IPS-18a (cell line): Measurements from ENCODE around the gene PLIN5.

Experiments used
- H3K27ac ChIP-seq: one replicate; pipeline ENCODE4 v1.5.1; 2013; ENCODE audit warnings: low read length
- H3K27me3 ChIP-seq: one replicate; pipeline ENCODE4 v1.6.1; 2013; ENCODE audit warnings: mild to moderate bottlenecking, low read length; ENCODE audit not compliant: control insufficient read depth, insufficient read depth
- H3K36me3 ChIP-seq: one replicate; pipeline ENCODE4 v1.6.1; 2013; ENCODE audit warnings: low read depth, low read length; ENCODE audit not compliant: control insufficient read depth
- H3K4me1 ChIP-seq: one replicate; pipeline ENCODE4 v1.6.1; 2013; ENCODE audit warnings: low read depth, low read length; ENCODE audit not compliant: control insufficient read depth
- H3K4me3 ChIP-seq: one replicate; pipeline ENCODE4 v1.5.1; 2013; ENCODE audit warnings: low read length
- H3K9ac ChIP-seq: one replicate; pipeline ENCODE4 v1.6.1; 2013; ENCODE audit warnings: mild to moderate bottlenecking, low read length, moderate library complexity
- H3K9me3 ChIP-seq: one replicate; pipeline ENCODE4 v1.6.1; 2013; ENCODE audit warnings: low read depth, low read length; ENCODE audit not compliant: control insufficient read depth

The PLIN5 gene

GRCh38 chr19:4522291-4523002, 12.6 kb downstream of the PLIN5 start:
- Histone ChIP-seq H3K4me1 (no peaks in the 10 kb centered on the region), H3K27me3 (peaks cover 19% of the 10 kb centered on the region), H3K9ac (no peak overlapping the region), H3K27ac (no peak overlapping the region), H3K4me3 (no peak overlapping the region), H3K36me3 (no peaks in the 10 kb centered on the region), H3K9me3 (no peaks in the 10 kb centered on the region)

GRCh38 chr19:4521888-4522242, 13.2 kb downstream of the PLIN5 start:
- Histone ChIP-seq H3K9ac (no peak overlapping the region), H3K27ac (no peak overlapping the region), H3K9me3 (no peaks in the 10 kb centered on the region), H3K27me3 (peaks cover 19% of the 10 kb centered on the region), H3K36me3 (no peaks in the 10 kb centered on the region), H3K4me3 (no peak overlapping the region), H3K4me1 (no peaks in the 10 kb centered on the region)

- no peak overlapping the region for H3K9ac ChIP-seq
- H3K4me3 ChIP-seq, result no peak overlapping the region
- H3K9me3 ChIP-seq, result no peaks in the 10 kb centered on the region
- H3K36me3 ChIP-seq, result no peaks in the 10 kb centered on the region
- peaks cover 20% of the 10 kb centered on the region for H3K27me3 ChIP-seq
- H3K4me1 ChIP-seq, result no peaks in the 10 kb centered on the region
- H3K27ac ChIP-seq, result no peak overlapping the region
Observed at GRCh38 chr19:4521170-4521887, 13.7 kb downstream of the PLIN5 start.

DNA sequence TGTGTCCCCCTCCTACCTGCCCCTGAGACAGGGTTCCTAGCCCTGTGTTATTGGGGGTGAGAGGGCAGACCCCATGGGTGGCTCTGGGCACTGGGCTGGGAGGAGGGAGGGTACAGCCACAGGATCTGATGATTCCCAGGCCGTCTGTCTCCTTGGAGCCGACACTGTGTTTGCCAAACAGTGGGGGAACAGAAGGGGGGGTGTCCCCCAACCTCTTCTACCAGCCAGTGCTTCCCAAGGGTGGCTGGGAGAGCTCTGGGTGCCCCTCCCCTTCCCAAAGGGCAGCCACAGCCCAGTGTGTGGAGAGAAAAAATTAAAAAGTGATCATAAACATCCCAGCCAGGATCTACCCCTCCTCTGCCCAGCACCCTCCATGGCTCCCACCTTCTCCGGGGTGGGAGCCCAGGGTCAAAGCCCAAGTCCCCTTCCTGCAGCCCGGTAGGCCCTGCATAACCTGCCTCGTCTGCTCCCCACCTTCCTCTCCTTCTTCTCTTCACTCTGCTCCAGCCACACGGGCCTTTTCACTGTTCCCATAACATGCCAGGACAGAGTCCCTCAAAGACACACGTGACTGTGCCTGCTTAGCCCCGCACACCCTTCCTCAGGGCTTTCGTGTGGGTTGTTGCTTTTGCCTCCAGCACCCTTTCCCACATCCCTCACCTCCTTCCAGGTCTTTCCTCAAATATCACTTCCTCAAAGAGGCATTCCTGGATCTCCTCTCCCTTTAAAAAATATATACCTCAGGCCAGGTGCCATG, 15.3 kb downstream of the PLIN5 start:
- Histone ChIP-seq H3K36me3 (no peaks in the 10 kb centered on the region), H3K4me1 (no peaks in the 10 kb centered on the region), H3K9ac (no peak overlapping the region), H3K4me3 (no peak overlapping the region), H3K9me3 (no peaks in the 10 kb centered on the region), H3K27ac (no peak overlapping the region), H3K27me3 (peaks cover 32% of the 10 kb centered on the region)

GRCh38 chr19:4519172-4519496, 15.9 kb downstream of the PLIN5 start:
- H3K4me3 ChIP-seq, result no peak overlapping the region
- no peaks in the 10 kb centered on the region for H3K4me1 ChIP-seq
- no peak overlapping the region for H3K27ac ChIP-seq
- H3K9ac ChIP-seq, result no peak overlapping the region
- peaks cover 34% of the 10 kb centered on the region for H3K27me3 ChIP-seq
- H3K9me3 ChIP-seq, result no peaks in the 10 kb centered on the region
- H3K36me3 ChIP-seq, result no peaks in the 10 kb centered on the region

DNA sequence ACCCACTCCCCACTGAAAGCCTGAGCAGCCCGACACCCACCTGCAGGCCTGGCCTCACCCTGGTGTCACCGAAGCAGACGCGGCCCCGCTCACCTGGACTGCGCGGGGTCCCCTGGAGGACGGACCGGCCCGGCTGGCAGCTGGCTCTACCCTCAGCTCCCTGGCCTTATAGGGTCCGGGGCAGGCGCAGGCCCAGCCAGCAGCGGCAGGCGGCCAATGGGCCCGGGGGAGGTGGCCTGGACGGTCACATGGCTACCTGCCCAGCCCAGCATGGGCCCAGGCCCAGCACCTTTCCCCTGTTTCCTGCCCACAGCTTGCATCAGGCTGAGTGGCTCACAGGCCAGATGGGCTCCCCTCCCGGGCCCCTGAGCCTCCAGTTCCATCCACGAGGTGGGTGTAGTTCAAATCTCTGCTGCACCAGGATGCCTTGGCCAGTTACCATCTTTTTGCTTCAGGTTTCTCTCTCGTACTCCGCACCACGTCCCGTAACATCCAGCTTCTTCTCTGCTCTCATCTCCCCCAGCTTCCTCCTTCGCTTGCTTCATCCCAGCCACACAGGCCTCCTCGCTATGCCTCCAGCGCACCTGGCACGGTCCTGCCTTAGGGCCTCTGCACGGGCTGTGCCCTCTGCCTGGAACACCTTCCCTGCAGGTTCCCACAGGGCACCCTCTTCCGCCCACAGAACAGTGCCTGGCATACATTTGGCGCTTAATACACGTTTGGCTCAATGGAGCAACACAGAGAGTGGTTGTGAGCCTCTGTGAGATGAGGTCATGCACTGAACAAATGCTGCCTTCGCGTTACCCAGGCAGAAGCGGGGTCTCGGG, 16.5 kb downstream of the PLIN5 start, which contains the start of gene PLIN4:
PLIN4 (minus strand) TSS at position 142 of the 827 bp plus-strand sequence. CDS start 214 bp downstream, outside the sequence.
- H3K9me3 ChIP-seq, result no peaks in the 10 kb centered on the region
- H3K36me3 ChIP-seq, result no peaks in the 10 kb centered on the region
- no peak within 1 kb of the TSS for H3K4me3 ChIP-seq
- H3K4me1 ChIP-seq, result no peaks in the 10 kb centered on the region
- peaks cover 40% of the 10 kb centered on the region for H3K27me3 ChIP-seq
- H3K27ac ChIP-seq, result no peak within 1 kb of the TSS
- no peak within 1 kb of the TSS for H3K9ac ChIP-seq

GRCh38 chr19:4517451-4518057, 17.5 kb downstream of the PLIN5 start:
- Histone ChIP-seq H3K36me3 (no peaks in the 10 kb centered on the region), H3K4me3 (no peak overlapping the region), H3K27ac (no peak overlapping the region), H3K9me3 (no peaks in the 10 kb centered on the region), H3K4me1 (no peaks in the 10 kb centered on the region), H3K27me3 (peaks cover 48% of the 10 kb centered on the region), H3K9ac (no peak overlapping the region)

- Histone ChIP-seq H3K27me3 (peaks cover 55% of the 10 kb centered on the region), H3K4me3 (no peak overlapping the region), H3K4me1 (no peaks in the 10 kb centered on the region), H3K36me3 (no peaks in the 10 kb centered on the region), H3K9ac (no peak overlapping the region), H3K9me3 (no peaks in the 10 kb centered on the region), H3K27ac (no peak overlapping the region)
Observed at GRCh38 chr19:4516939-4517300, 18.1 kb downstream of the PLIN5 start.

- Histone ChIP-seq H3K27me3 (peaks cover 55% of the 10 kb centered on the region), H3K27ac (no peak overlapping the region), H3K4me1 (no peaks in the 10 kb centered on the region), H3K36me3 (no peaks in the 10 kb centered on the region), H3K4me3 (no peak overlapping the region), H3K9me3 (no peaks in the 10 kb centered on the region), H3K9ac (no peak overlapping the region)
Observed at GRCh38 chr19:4516199-4516938, 18.7 kb downstream of the PLIN5 start.

GRCh38 chr19:4515732-4516131, 19.3 kb downstream of the PLIN5 start:
- no peaks in the 10 kb centered on the region for H3K4me1 ChIP-seq
- peaks cover 57% of the 10 kb centered on the region for H3K27me3 ChIP-seq
- H3K4me3 ChIP-seq, result no peak overlapping the region

More at GRCh38 chr19:4515732-4516131, 19.3 kb downstream of the PLIN5 start:
- Histone ChIP-seq H3K27ac (no peak overlapping the region), H3K9ac (no peak overlapping the region), H3K36me3 (no peaks in the 10 kb centered on the region), H3K9me3 (no peaks in the 10 kb centered on the region)
